ENCODE results near the gene DLX5. TPM values are rescaled to one million over a fixed set of nuclear protein-coding genes. Genes with fewer than 3 reads are reported as not detected.

DLX5 gene
- total RNA-seq, 2 donors from 2014 or later, result not detected

GRCh38 chr7:97011536-97012364, 12.9 kb downstream of the DLX5 start:
- ATAC-seq (no peak), DNase-seq (ENCODE audit: low spot score in 2 of 2) (no peak)
- peaks cover 9 to 34% of the 10 kb centered on the region in 2 donors for H3K36me3 Mint-ChIP-seq
- no peaks in the 10 kb centered on the region for H3K9me3 Mint-ChIP-seq
- H3K27ac Mint-ChIP-seq, result no peak overlapping the region

- DNase-seq (ENCODE audit: low spot score in 2 of 2), result no peak
- Mint-ChIP-seq H3K9me3 (no peaks in the 10 kb centered on the region), H3K36me3 (peaks cover 9 to 33% of the 10 kb centered on the region in 2 donors), H3K27ac (no peak overlapping the region)
- ATAC-seq, result no peak
These were observed 13.5 kb downstream of the DLX5 start for GRCh38 chr7:97011104-97011503.

- H3K9me3 Mint-ChIP-seq, result no peaks in the 10 kb centered on the region
- no peak overlapping the region for H3K27ac Mint-ChIP-seq
- DNase-seq (ENCODE audit: low spot score in 2 of 2) (no peak), ATAC-seq (no peak)
- peaks cover 9 to 28% of the 10 kb centered on the region in 2 donors for H3K36me3 Mint-ChIP-seq
These were observed 14.6 kb downstream of the DLX5 start for GRCh38 chr7:97009753-97010732.

GRCh38 chr7:97008275-97008917, 16.2 kb downstream of the DLX5 start:
- H3K27ac Mint-ChIP-seq, result no peak overlapping the region
- H3K9me3 Mint-ChIP-seq, result no peaks in the 10 kb centered on the region
- ATAC-seq (no peak), DNase-seq (ENCODE audit: low spot score in 2 of 2) (no peak)
- peaks cover 9 to 26% of the 10 kb centered on the region in 2 donors for H3K36me3 Mint-ChIP-seq

- no peak overlapping the region for H3K27ac Mint-ChIP-seq
- peaks cover 3% of the 10 kb centered on the region in 2 donors for H3K9me3 Mint-ChIP-seq
- no peak for DNase-seq (ENCODE audit: low spot score in 2 of 2)
- ATAC-seq, result no peak
- H3K36me3 Mint-ChIP-seq, result peaks cover 9 to 30% of the 10 kb centered on the region in 2 donors
These were observed 17.1 kb downstream of the DLX5 start for GRCh38 chr7:97007583-97007861.

- peak overlapping the region in 1 of 2 donors; percentile 29 for H3K27ac Mint-ChIP-seq
- no peak for ATAC-seq
These were observed 17.6 kb downstream of the DLX5 start for GRCh38 chr7:97006816-97007582.

GRCh38 chr7:97006055-97006815, 18.4 kb downstream of the DLX5 start:
- peaks cover 3% of the 10 kb centered on the region in 2 donors for H3K9me3 Mint-ChIP-seq
- peaks cover 0 to 25% of the 10 kb centered on the region in 2 donors for H3K36me3 Mint-ChIP-seq
- H3K27ac Mint-ChIP-seq, result peak overlapping the region in 1 of 2 donors; percentile 29
- no peak for DNase-seq (ENCODE audit: low spot score in 2 of 2)
- peak; percentile 64 to 80 for ATAC-seq

More at GRCh38 chr7:97006816-97007582, 17.6 kb downstream of the DLX5 start:
- DNase-seq (ENCODE audit: low spot score in 2 of 2), result no peak
- Mint-ChIP-seq H3K36me3 (peaks cover 8 to 29% of the 10 kb centered on the region in 2 donors), H3K9me3 (peaks cover 3% of the 10 kb centered on the region in 2 donors)

- ATAC-seq (peak; percentile 37 to 55), DNase-seq (ENCODE audit: low spot score in 2 of 2) (no peak)
- H3K36me3 Mint-ChIP-seq, result peaks cover 0 to 31% of the 10 kb centered on the region in 2 donors
- no peak within 1 kb of the TSS for H3K27ac Mint-ChIP-seq
- H3K9me3 Mint-ChIP-seq, result peaks cover 3% of the 10 kb centered on the region in 2 donors
These were observed 19.2 kb downstream of the DLX5 start, which contains the start of gene DLX6 for GRCh38 chr7:97005183-97006054. Gene DLX6, plus strand, starts transcription at chr7:97005553. Its CDS starts 425 bp downstream, at chr7:97005978.

GRCh38 chr7:97004247-97005182, 20.1 kb downstream of the DLX5 start:
- Mint-ChIP-seq H3K9me3 (peaks cover 3% of the 10 kb centered on the region in 2 donors), H3K36me3 (peaks cover 0 to 29% of the 10 kb centered on the region in 2 donors), H3K27ac (peak overlapping the region in 1 of 2 donors; percentile 36)
- no peak for DNase-seq (ENCODE audit: low spot score in 2 of 2)
- ATAC-seq, result no peak

- Mint-ChIP-seq H3K9me3 (peaks cover 3% of the 10 kb centered on the region in 2 donors), H3K36me3 (peaks cover 0 to 28% of the 10 kb centered on the region in 2 donors), H3K27ac (peak overlapping the region in 1 of 2 donors; percentile 82)
- ATAC-seq (no peak), DNase-seq (ENCODE audit: low spot score in 2 of 2) (no peak)
These were observed 21.1 kb downstream of the DLX5 start for GRCh38 chr7:97003262-97004246.

- ATAC-seq (no peak), DNase-seq (ENCODE audit: low spot score in 2 of 2) (no peak)
- Mint-ChIP-seq H3K27ac (peak overlapping the region in 1 of 2 donors; percentile 82), H3K9me3 (peaks cover 3% of the 10 kb centered on the region in 2 donors), H3K36me3 (peaks cover 5 to 28% of the 10 kb centered on the region in 2 donors)
These were observed 21.9 kb downstream of the DLX5 start for GRCh38 chr7:97002555-97003261.

Measured in activated naive CD4-positive, alpha-beta T cell treated with anti-CD3 and anti-CD28 coated beads, Interleukin-2, amount 50 U/mL, for 72 hours (primary cell).